Endothelial cell of umbilical vein (primary cell): Measurements from ENCODE around the gene DHX36. TPM values are rescaled to one million over a fixed set of nuclear protein-coding genes. Genes with fewer than 3 reads are reported as not detected.

Experiments
- BruUV-seq: library from RNA; stranded (reverse); fragments of 400-500 nt; replicated peaks from 2 replicates; lab custom pipeline; 2021; lab: Mats Ljungman, UMichigan
- CTCF ChIA-PET: fragments of 300-600, 350-600 bp; sonication (Branson Sonifier 250); formaldehyde crosslinking; loops from one replicate; lab custom pipeline; 2021; ENCODE audit warnings: antibody characterized with exemption, inconsistent platforms; lab: Charles Lee
- POLR2A ChIA-PET: fragments of 300-600, 350-600 bp; sonication (Branson Sonifier 250); formaldehyde crosslinking; loops from one replicate; lab custom pipeline; 2021; ENCODE audit warnings: antibody characterized with exemption, inconsistent platforms; lab: Charles Lee
- DNase-seq: peaks from one replicate; pipeline ENCODE4 v3.0.0-alpha.2; 2011; ENCODE audit warnings: low read depth, low spot score
- FAIRE-seq: peaks from 2 replicates; lab custom pipeline; 2011; peaks lifted over from hg19 to GRCh38; lab: Jason Lieb, UNC
- H2AFZ ChIP-seq: 2 replicates; pipeline ENCODE4 v1.6.0; 2012; ENCODE audit warnings: low read depth, low read length, control low read depth, inconsistent platforms
- H3K27ac ChIP-seq: 2 replicates; pipeline ENCODE4 v1.5.1; 2011; ENCODE audit warnings: low read depth, mild to moderate bottlenecking, control low read depth, low read length, moderate library complexity; ENCODE audit not compliant: insufficient read depth
- H3K27me3 ChIP-seq, 2 experiments: 2 replicates each; pipeline versions ENCODE4 v1.6.0 to v1.6.1; 2011; ENCODE audit warnings: low read length in 2 of 2, mixed read lengths in 1 of 2; ENCODE audit not compliant: control insufficient read depth in 2 of 2, insufficient read depth in 2 of 2
- H3K36me3 ChIP-seq, 2 experiments: 2 replicates in 1 of 2; 3 replicates in 1 of 2; pipeline ENCODE4 v1.5.1; 2011; ENCODE audit warnings: low read length in 2 of 2, mild to moderate bottlenecking in 1 of 2, moderate library complexity in 1 of 2; ENCODE audit not compliant: control insufficient read depth in 2 of 2, insufficient read depth in 2 of 2; ENCODE audit errors: extremely low read depth in 1 of 2
- H3K4me1 ChIP-seq: 3 replicates; pipeline ENCODE4 v1.5.1; 2011; ENCODE audit warnings: mild to moderate bottlenecking, low read length; ENCODE audit not compliant: control insufficient read depth, insufficient read depth; ENCODE audit errors: extremely low read depth
- H3K4me2 ChIP-seq: 2 replicates; pipeline ENCODE4 v1.6.1; 2011; ENCODE audit warnings: low read length, control low read depth, mixed read lengths; ENCODE audit not compliant: insufficient read depth
- H3K4me3 ChIP-seq, 3 experiments: fragments of 200-600 bp in 1 of 3; sonication (generic), shearing (Covaris generic) in 1 of 3; replicated peaks in 1 of 3; 2 replicates each; pipeline ENCODE4 v1.5.1; 2011 to 2016; ENCODE audit warnings: control low read depth in 3 of 3, low read length in 3 of 3, mild to moderate bottlenecking in 2 of 3, inconsistent platforms in 1 of 3, low read depth in 1 of 3, moderate library complexity in 1 of 3; ENCODE audit not compliant: insufficient read depth in 1 of 3
- H3K79me2 ChIP-seq: 2 replicates; pipeline ENCODE4 v1.6.0; 2012; ENCODE audit warnings: low read length, inconsistent platforms; ENCODE audit not compliant: control insufficient read depth, insufficient read depth
- H3K9ac ChIP-seq: replicated peaks from 2 replicates; pipeline ENCODE3; 2011; ENCODE audit warnings: low read length, control low read depth; ENCODE audit not compliant: insufficient read depth; ENCODE audit errors: extremely low read depth
- H3K9me1 ChIP-seq: replicated peaks from 3 replicates; pipeline ENCODE4 v1.6.0; 2011; ENCODE audit warnings: mild to moderate bottlenecking, low read length; ENCODE audit not compliant: control insufficient read depth, insufficient read depth; ENCODE audit errors: extremely low read depth
- H3K9me3 ChIP-seq: replicated peaks from 2 replicates; pipeline ENCODE4 v1.5.1; 2012; ENCODE audit warnings: low read length, inconsistent platforms; ENCODE audit not compliant: control insufficient read depth, insufficient read depth
- H4K20me1 ChIP-seq: replicated peaks from 2 replicates; pipeline ENCODE3; 2011; ENCODE audit warnings: mild to moderate bottlenecking, low read length; ENCODE audit not compliant: control insufficient read depth, insufficient read depth; ENCODE audit errors: extremely low read depth
- CTCF ChIP-seq, 2 donors: IDR thresholded peaks; 1 replicate in 1 of 2; 2 replicates in 1 of 2; pipeline ENCODE4 v1.5.1; 2011; ENCODE audit warnings: low read length in 2 of 2, mild to moderate bottlenecking in 2 of 2, moderate library complexity in 2 of 2, control low read depth in 1 of 2, inconsistent platforms in 1 of 2, low read depth in 1 of 2; ENCODE audit not compliant: insufficient read depth in 1 of 2; ENCODE audit errors: extremely low read depth in 1 of 2
- EZH2 ChIP-seq: IDR thresholded peaks from 2 replicates; pipeline ENCODE4 v1.6.1; 2012; ENCODE audit warnings: borderline replicate concordance, low read depth, mild to moderate bottlenecking, moderate library complexity, low read length, inconsistent platforms; ENCODE audit not compliant: severe bottlenecking
- FOS ChIP-seq: IDR thresholded peaks from 2 replicates; pipeline ENCODE4 v1.6.1; 2011; ENCODE audit warnings: mild to moderate bottlenecking, low read length, moderate library complexity, borderline replicate concordance; ENCODE audit not compliant: insufficient read depth
- GATA2 ChIP-seq: IDR thresholded peaks from 2 replicates; pipeline ENCODE4 v1.7.0; 2011; ENCODE audit warnings: low read depth, mild to moderate bottlenecking, moderate library complexity, mixed read lengths, low read length; ENCODE audit not compliant: insufficient read length, insufficient read depth
- JUN ChIP-seq: IDR thresholded peaks from 2 replicates; pipeline ENCODE4 v1.6.1; 2011; ENCODE audit warnings: borderline replicate concordance, low read depth; ENCODE audit not compliant: insufficient read length, insufficient read depth
- MAX ChIP-seq: IDR thresholded peaks from 2 replicates; pipeline ENCODE4 v1.6.1; 2011; ENCODE audit not compliant: insufficient read depth, insufficient read length
- MYC ChIP-seq: IDR thresholded peaks from one replicate; pipeline ENCODE4 v1.6.1; 2011; ENCODE audit warnings: mild to moderate bottlenecking, low read depth, low read length
- POLR2A ChIP-seq: IDR thresholded peaks from 2 replicates; pipeline ENCODE4 v1.6.1; 2012; ENCODE audit warnings: low read depth, mild to moderate bottlenecking, control low read depth, low read length
- POLR2AphosphoS5 ChIP-seq: IDR thresholded peaks from 2 replicates; pipeline ENCODE4 v1.6.1; 2012; ENCODE audit warnings: low read depth, mild to moderate bottlenecking, control low read depth, low read length, moderate library complexity; ENCODE audit not compliant: insufficient read depth
- dilution Hi-C: fragments of 300-500 bp; cut with MboI; formaldehyde crosslinking; loops from one replicate; pipeline ENCODE4 v1.15.0; 2019; ENCODE audit warnings: low sequenced_read_pairs; ENCODE audit not compliant: extremely low pct_ligation_motif_present
- intact Hi-C: fragments of 100-400 bp; cut with micrococcal nuclease; formaldehyde crosslinking; loops from one replicate; pipeline ENCODE4 v1.10.0; 2022
- polyA plus RNA-seq, 4 experiments: library from polyadenylated mRNA; depleted of rRNA in 3 of 4; stranded (reverse) in 3 of 4; unstranded in 1 of 4; fragments of >200 nt; gene quantifications; 2 replicates each; pipeline versions ENCODE4 v1.2.1 to v1.2.3, GENCODE V29; 2011 to 2012; ENCODE audit warnings: missing spikeins in 1 of 4
- total RNA-seq: library from RNA; stranded (reverse); gene quantifications from 2 replicates; pipeline ENCODE4 v1.2.3, GENCODE V29; 2021

Gene DHX36
- total and polyA plus RNA-seq, 2 donors (not counting 3 experiments of a cell fraction or from before 2014, with no cell fraction given) = 19.6 to 52.7 TPM

GRCh38 chr3:154356009-154356408 is 31.7 kb upstream of the DHX36 start:
- no peaks in the 10 kb centered on the region for H3K9me1 ChIP-seq
- no peaks in the 10 kb centered on the region for H3K79me2 ChIP-seq
- H2AFZ ChIP-seq = no peak overlapping the region
- BruUV-seq = no TSS peak
- no peak for FAIRE-seq
- no peaks in the 10 kb centered on the region for H3K27me3 ChIP-seq
- no peak overlapping the region for H3K4me2 ChIP-seq
- H3K4me3 ChIP-seq = no peak overlapping the region
- H3K4me1 ChIP-seq = no peaks in the 10 kb centered on the region
- no peak overlapping the region for H3K9ac ChIP-seq
- dilution Hi-C loops (no loop called here), intact Hi-C loops (no loop called here)
- no peaks in the 10 kb centered on the region for H3K36me3 ChIP-seq
- DNase-seq = no peak
- TF ChIP-seq POLR2A (no peak), MAX (no peak), MYC (no peak), POLR2AphosphoS5 (no peak), JUN (no peak), EZH2 (no peak), CTCF (IDR thresholded peaks at IDR 0.05; ENCODE audit: extremely low read depth in 1 of 2, insufficient read depth in 1 of 2, low read depth in 1 of 2, low read length in 2 of 2) (no peak), FOS (no peak), GATA2 (no peak)
- ChIA-PET POLR2A (no interaction called here), CTCF (no interaction called here)
- H3K9me3 ChIP-seq = no peaks in the 10 kb centered on the region
- no peak overlapping the region for H3K27ac ChIP-seq
- no peaks in the 10 kb centered on the region for H4K20me1 ChIP-seq
